Transverse colon (tissue), 3 donors: Measurements from ENCODE around the gene LRRC38.

Experiments
- POLR2A ChIP-seq: fragments of 450-650 bp; IDR thresholded peaks from one replicate; pipeline ENCODE4 v1.6.1; 2016; ENCODE audit warnings: antibody characterized with exemption, mild to moderate bottlenecking, moderate library complexity
- TF ChIP-seq, protein P1 (sequence below), 5 experiments: fragments of 200-600 bp in 3 of 5; fragments of 450-650 bp in 2 of 5; sonication (generic) in 3 of 5; IDR thresholded peaks; 1 replicate in 2 of 5; 2 replicates in 3 of 5; pipeline ENCODE4 v1.5.1; 2016 to 2017; ENCODE audit warnings: antibody characterized with exemption in 5 of 5, inconsistent platforms in 3 of 5, mild to moderate bottlenecking in 2 of 5, moderate library complexity in 1 of 5

DNA sequence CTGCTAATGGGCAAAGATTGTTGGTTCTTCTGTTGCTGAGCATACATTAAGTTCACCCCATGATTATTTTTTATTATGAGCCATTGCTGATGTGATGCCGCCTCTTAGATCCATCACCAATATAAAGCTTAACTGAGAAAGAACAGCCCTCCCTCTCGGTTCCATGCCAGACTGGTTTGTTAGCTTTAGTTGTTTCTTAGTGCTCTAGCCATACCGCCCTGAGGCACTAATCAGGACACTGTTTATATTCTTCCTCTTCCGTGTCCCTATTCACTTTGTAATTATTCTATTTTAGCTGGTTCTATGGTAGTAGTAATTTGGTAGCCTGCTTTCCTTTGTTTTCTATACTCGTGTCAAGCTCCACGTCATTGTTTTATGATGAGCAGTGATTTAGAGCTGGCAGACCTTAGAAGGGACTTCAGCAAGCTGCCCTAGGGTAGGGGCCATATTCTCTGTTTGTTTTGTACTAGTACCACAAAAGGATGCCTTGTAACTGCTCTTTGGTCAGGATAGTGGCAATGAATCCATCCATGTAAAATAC is 42.5 kb upstream of the LRRC38 start:
- TF ChIP-seq, protein P1, sequence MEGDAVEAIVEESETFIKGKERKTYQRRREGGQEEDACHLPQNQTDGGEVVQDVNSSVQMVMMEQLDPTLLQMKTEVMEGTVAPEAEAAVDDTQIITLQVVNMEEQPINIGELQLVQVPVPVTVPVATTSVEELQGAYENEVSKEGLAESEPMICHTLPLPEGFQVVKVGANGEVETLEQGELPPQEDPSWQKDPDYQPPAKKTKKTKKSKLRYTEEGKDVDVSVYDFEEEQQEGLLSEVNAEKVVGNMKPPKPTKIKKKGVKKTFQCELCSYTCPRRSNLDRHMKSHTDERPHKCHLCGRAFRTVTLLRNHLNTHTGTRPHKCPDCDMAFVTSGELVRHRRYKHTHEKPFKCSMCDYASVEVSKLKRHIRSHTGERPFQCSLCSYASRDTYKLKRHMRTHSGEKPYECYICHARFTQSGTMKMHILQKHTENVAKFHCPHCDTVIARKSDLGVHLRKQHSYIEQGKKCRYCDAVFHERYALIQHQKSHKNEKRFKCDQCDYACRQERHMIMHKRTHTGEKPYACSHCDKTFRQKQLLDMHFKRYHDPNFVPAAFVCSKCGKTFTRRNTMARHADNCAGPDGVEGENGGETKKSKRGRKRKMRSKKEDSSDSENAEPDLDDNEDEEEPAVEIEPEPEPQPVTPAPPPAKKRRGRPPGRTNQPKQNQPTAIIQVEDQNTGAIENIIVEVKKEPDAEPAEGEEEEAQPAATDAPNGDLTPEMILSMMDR (IDR thresholded peaks at IDR 0.05), result no peak
- TF ChIP-seq POLR2A, result no peak
